Astrocyte (in vitro differentiated cells and primary cell): ENCODE results near the gene PCMTD2. TPM values are rescaled to one million over a fixed set of nuclear protein-coding genes. Genes with fewer than 3 reads are reported as not detected.

Experiments used
- DNase-seq: peaks from one replicate; pipeline ENCODE4 v3.0.0-alpha.2; 2010; ENCODE audit warnings: low read depth
- FAIRE-seq: peaks from 2 replicates; lab custom pipeline; 2011; peaks lifted over from hg19 to GRCh38; lab: Jason Lieb, UNC
- H2AFZ ChIP-seq: 2 replicates; pipeline ENCODE4 v1.6.0; 2012; ENCODE audit warnings: low read depth, low read length, inconsistent platforms
- H3K27ac ChIP-seq: 2 replicates; pipeline ENCODE4 v1.5.1; 2011; ENCODE audit warnings: low read depth, low read length, inconsistent platforms
- H3K27me3 ChIP-seq: 2 replicates; pipeline ENCODE4 v1.6.0; 2011; ENCODE audit warnings: low read length, inconsistent platforms; ENCODE audit not compliant: insufficient read depth
- H3K36me3 ChIP-seq: 2 replicates; pipeline ENCODE4 v1.5.1; 2011; ENCODE audit warnings: low read length, inconsistent platforms; ENCODE audit not compliant: insufficient read depth
- H3K4me1 ChIP-seq: 2 replicates; pipeline ENCODE4 v1.5.1; 2011; ENCODE audit warnings: low read length, inconsistent platforms; ENCODE audit not compliant: insufficient read depth
- H3K4me2 ChIP-seq: 2 replicates; pipeline ENCODE4 v1.6.0; 2012; ENCODE audit warnings: low read length, inconsistent platforms
- H3K4me3 ChIP-seq: 2 replicates; pipeline ENCODE4 v1.5.1; 2011; ENCODE audit warnings: low read depth, mild to moderate bottlenecking, low read length, inconsistent platforms; ENCODE audit not compliant: insufficient read depth
- H3K79me2 ChIP-seq: 2 replicates; pipeline ENCODE4 v1.6.0; 2012; ENCODE audit warnings: mild to moderate bottlenecking, low read length, inconsistent platforms; ENCODE audit not compliant: insufficient read depth
- H3K9ac ChIP-seq: 2 replicates; pipeline ENCODE4 v1.6.0; 2012; ENCODE audit warnings: mild to moderate bottlenecking, low read length, inconsistent platforms
- H3K9me3 ChIP-seq: 2 replicates; pipeline ENCODE4 v1.5.1; 2012; ENCODE audit warnings: low read depth, mild to moderate bottlenecking, low read length, inconsistent platforms; ENCODE audit not compliant: insufficient read depth
- H4K20me1 ChIP-seq: 2 replicates; pipeline ENCODE4 v1.6.0; 2012; ENCODE audit warnings: low read length, inconsistent platforms; ENCODE audit not compliant: insufficient read depth
- H3K27ac Mint-ChIP-seq: one replicate; pipeline ENCODE4 v1.8.0; 2021; ENCODE audit warnings: mild to moderate bottlenecking, mixed read lengths; ENCODE audit not compliant: unreplicated experiment
- H3K27me3 Mint-ChIP-seq: one replicate; pipeline ENCODE4 v1.8.0; 2021; ENCODE audit warnings: low read depth, mixed read lengths; ENCODE audit not compliant: unreplicated experiment
- H3K36me3 Mint-ChIP-seq: one replicate; pipeline ENCODE4 v1.8.0; 2021; ENCODE audit warnings: low read depth, mixed read lengths; ENCODE audit not compliant: unreplicated experiment
- H3K4me1 Mint-ChIP-seq: one replicate; pipeline ENCODE4 v1.8.0; 2021; ENCODE audit warnings: low read depth, mixed read lengths; ENCODE audit not compliant: unreplicated experiment
- H3K4me3 Mint-ChIP-seq: one replicate; pipeline ENCODE4 v1.8.0; 2021; ENCODE audit warnings: mild to moderate bottlenecking, moderate library complexity, mixed read lengths; ENCODE audit not compliant: unreplicated experiment
- H3K9me3 Mint-ChIP-seq: one replicate; pipeline ENCODE4 v1.8.0; 2021; ENCODE audit warnings: mild to moderate bottlenecking, mixed read lengths; ENCODE audit not compliant: unreplicated experiment
- EZH2 ChIP-seq: IDR thresholded peaks from 2 replicates; pipeline ENCODE4 v1.6.1; 2012; ENCODE audit warnings: mild to moderate bottlenecking, low read length, inconsistent platforms; ENCODE audit not compliant: insufficient read depth
- total RNA-seq: library from RNA; stranded (reverse); gene quantifications from 2 replicates; pipeline ENCODE4 v1.2.1, GENCODE V29; 2021
- TF ChIP-seq, protein P1 (sequence below): IDR thresholded peaks from 2 replicates; pipeline ENCODE4 v1.5.1; 2011; ENCODE audit warnings: low read depth, mild to moderate bottlenecking, inconsistent platforms, low read length, moderate library complexity; ENCODE audit not compliant: insufficient read depth

The PCMTD2 gene
- total RNA-seq, 1 donor from 2014 or later = 40.0 TPM

- H3K27me3 ChIP-seq = no peaks in the 10 kb centered on the region
- no peaks in the 10 kb centered on the region for H3K4me1 ChIP-seq
- H2AFZ ChIP-seq = no peak overlapping the region
- peaks cover 25% of the 10 kb centered on the region for H4K20me1 ChIP-seq
- no peak overlapping the region for H3K27ac ChIP-seq
- no peak overlapping the region for H3K4me3 ChIP-seq
- Mint-ChIP-seq H3K36me3 (peaks cover 25% of the 10 kb centered on the region), H3K4me1 (peaks cover 9% of the 10 kb centered on the region), H3K27me3 (no peaks in the 10 kb centered on the region), H3K4me3 (no peak overlapping the region), H3K9me3 (peaks cover 5% of the 10 kb centered on the region), H3K27ac (no peak overlapping the region)
- H3K9me3 ChIP-seq = no peaks in the 10 kb centered on the region
- peaks cover 2% of the 10 kb centered on the region for H3K36me3 ChIP-seq
- FAIRE-seq = no peak
- H3K4me2 ChIP-seq = no peak overlapping the region
- peaks cover 6% of the 10 kb centered on the region for H3K79me2 ChIP-seq
- TF ChIP-seq, protein P1, sequence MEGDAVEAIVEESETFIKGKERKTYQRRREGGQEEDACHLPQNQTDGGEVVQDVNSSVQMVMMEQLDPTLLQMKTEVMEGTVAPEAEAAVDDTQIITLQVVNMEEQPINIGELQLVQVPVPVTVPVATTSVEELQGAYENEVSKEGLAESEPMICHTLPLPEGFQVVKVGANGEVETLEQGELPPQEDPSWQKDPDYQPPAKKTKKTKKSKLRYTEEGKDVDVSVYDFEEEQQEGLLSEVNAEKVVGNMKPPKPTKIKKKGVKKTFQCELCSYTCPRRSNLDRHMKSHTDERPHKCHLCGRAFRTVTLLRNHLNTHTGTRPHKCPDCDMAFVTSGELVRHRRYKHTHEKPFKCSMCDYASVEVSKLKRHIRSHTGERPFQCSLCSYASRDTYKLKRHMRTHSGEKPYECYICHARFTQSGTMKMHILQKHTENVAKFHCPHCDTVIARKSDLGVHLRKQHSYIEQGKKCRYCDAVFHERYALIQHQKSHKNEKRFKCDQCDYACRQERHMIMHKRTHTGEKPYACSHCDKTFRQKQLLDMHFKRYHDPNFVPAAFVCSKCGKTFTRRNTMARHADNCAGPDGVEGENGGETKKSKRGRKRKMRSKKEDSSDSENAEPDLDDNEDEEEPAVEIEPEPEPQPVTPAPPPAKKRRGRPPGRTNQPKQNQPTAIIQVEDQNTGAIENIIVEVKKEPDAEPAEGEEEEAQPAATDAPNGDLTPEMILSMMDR = no peak
- no peak overlapping the region for H3K9ac ChIP-seq
- no peak for DNase-seq
Observed at GRCh38 chr20:64273109-64273508, 17.6 kb downstream of the PCMTD2 start.

GRCh38 chr20:64276817-64277216, 21.3 kb downstream of the PCMTD2 start:
- Mint-ChIP-seq H3K27ac (no peak overlapping the region), H3K4me1 (peaks cover 9% of the 10 kb centered on the region), H3K27me3 (no peaks in the 10 kb centered on the region), H3K9me3 (no peaks in the 10 kb centered on the region), H3K4me3 (no peak overlapping the region), H3K36me3 (peaks cover 9% of the 10 kb centered on the region)
- Histone ChIP-seq H3K4me2 (no peak overlapping the region), H3K9me3 (no peaks in the 10 kb centered on the region), H2AFZ (no peak overlapping the region), H3K27me3 (no peaks in the 10 kb centered on the region), H3K79me2 (no peaks in the 10 kb centered on the region), H3K4me3 (no peak overlapping the region), H3K4me1 (no peaks in the 10 kb centered on the region), H3K27ac (no peak overlapping the region), H3K36me3 (no peaks in the 10 kb centered on the region), H3K9ac (no peak overlapping the region), H4K20me1 (peaks cover 6% of the 10 kb centered on the region)
- FAIRE-seq = no peak
- DNase-seq = no peak
- TF ChIP-seq, protein P1 = no peak
- TF ChIP-seq EZH2 = no peak

DNA sequence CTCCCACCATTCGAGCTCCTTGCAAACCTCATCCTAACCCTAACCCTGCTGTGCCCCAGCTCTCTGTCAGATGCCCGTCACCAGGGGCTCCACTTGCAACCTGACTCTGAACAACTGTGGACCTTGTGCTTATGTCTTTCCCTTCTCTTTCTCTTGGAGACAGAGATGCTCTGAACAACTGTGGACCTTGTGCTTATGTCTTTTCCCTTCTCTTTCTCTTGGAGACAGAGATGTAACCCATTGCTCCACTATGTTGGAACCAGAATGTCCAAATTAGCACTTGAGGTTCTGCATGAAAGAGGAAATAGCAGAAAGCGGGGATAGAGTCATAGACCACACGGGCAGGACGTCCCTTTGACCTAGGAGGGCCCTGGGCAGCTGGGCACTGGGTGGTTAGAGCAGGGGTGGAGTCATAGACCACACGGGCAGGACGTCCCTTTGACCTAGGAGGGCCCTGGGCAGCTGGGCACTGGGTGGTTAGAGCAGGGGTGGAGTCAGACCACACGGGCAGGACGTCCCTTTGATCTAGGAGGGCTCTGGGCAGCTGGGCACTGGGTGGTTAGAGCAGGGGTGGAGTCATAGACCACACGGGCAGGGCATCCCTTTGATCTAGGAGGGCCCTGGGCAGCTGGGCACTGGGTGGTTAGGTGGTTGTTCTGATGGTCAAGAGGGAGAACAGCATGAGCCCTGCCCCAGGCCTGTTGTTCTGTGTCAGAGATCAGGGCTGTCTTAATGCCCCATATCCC, 22.2 kb downstream of the PCMTD2 start:
- Mint-ChIP-seq H3K27ac (no peak overlapping the region), H3K27me3 (no peaks in the 10 kb centered on the region), H3K4me3 (no peak overlapping the region), H3K4me1 (peaks cover 9% of the 10 kb centered on the region), H3K9me3 (peaks cover 2% of the 10 kb centered on the region), H3K36me3 (peaks cover 8% of the 10 kb centered on the region)
- H3K36me3 ChIP-seq = no peaks in the 10 kb centered on the region
- H3K4me1 ChIP-seq = no peaks in the 10 kb centered on the region
- no peak for TF ChIP-seq EZH2
- TF ChIP-seq, protein P1 = no peak
- H3K79me2 ChIP-seq = no peaks in the 10 kb centered on the region
- DNase-seq (no peak), FAIRE-seq (no peak)
- H2AFZ ChIP-seq = no peak overlapping the region
- H3K9me3 ChIP-seq = no peaks in the 10 kb centered on the region
- H3K4me3 ChIP-seq = no peak overlapping the region
- H3K9ac ChIP-seq = no peak overlapping the region
- H3K4me2 ChIP-seq = no peak overlapping the region
- peaks cover under 1% of the 10 kb centered on the region for H3K27me3 ChIP-seq
- peaks cover 5% of the 10 kb centered on the region for H4K20me1 ChIP-seq
- no peak overlapping the region for H3K27ac ChIP-seq
